NCI-H526 treated with DMSO at 0.1 percent for 48 hours (cell line): ENCODE data around the gene HS1BP3.

Experiments
- DNase-seq: peaks from one replicate; lab custom pipeline; 2025; lab: John Stamatoyannopoulos, UW

The HS1BP3 gene

DNA sequence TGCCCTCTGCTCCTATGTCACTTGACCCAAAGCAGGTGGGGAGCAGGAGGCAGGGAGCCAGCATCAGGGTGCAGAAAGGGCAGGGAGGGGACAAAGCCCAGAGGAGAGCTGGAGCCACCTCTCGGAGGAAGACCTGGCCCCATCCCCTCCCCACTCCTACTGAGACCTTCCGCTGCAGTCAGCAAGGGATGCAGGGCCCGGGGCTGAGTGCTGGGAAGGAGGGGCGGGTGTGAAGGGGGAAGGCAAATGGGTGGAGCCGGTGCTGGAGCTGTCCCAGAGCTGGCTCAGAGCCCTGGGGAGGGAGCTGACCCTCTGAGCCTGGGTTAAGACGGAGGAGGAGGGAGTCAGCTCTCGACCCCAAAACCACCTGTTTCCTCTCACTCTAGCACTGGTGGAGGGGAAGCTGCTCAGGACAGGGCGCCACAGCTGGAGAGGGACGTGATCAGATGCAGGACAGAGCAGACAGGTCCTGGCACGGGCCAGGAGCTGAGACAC lies 33.8 kb downstream of the HS1BP3 start:
- no peak for DNase-seq

DNA sequence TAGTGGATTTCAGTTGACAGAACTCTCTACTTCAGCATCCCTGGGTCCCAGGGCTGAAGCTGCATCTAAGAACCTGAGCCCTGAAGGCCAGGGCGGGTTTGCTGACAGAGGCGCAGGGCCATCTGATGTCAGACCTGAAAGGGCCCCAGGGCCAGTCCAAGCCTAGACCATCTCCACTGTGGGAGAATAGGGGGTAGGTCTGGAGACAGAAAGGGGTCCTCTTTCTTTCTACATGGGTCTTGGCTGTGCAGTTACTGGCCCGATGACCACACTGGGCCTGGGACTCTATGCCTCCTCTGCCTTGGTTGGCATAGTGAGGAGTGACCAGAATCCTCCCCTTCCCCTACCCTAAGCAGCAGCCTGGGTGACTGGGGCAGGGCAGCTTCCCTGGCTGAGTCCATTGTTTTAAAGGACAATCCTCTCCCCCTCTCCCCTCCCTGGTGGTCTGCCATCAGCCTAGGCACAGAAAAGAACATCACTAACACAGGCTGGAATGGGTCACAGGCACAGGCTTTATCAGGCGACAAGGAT lies 34.5 kb downstream of the HS1BP3 start:
- no peak for DNase-seq

DNA sequence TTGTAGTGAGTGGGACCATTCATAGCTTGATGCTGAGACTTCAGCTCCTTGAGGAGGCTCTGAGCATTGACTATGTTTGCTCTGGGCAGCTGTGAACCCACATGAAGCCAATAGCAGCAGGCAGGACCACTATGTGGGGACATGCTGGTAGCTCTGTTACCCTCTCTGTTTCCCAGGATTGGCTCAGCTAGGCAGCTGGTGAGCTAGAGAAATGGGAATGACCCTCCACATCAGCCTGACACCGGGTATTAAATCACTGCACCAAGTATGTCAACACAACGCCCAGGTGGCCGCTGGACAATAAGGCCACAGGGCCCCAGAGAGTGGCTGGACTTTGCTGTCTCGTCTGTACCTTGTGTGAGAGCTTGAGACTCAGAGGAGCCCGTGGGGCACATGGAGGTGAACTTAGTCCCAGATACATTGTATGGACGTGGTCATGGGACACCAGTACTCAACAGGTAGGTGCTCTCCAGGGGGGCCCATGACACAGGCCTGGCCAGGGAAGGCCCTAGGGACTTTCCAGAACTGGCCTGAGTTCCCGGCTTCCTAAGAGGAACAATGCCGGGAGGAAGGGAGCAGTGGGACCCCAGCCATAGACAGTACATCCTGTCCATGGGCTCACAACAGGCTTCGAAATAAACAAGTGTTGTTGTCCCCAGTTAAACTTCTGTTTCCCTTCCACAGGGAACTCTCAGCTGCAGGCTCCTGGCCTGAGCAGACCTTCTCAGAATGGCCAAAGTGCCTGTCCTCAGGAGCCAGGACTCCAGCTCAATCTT lies 35.2 kb downstream of the HS1BP3 start:
- DNase-seq = no peak

DNA sequence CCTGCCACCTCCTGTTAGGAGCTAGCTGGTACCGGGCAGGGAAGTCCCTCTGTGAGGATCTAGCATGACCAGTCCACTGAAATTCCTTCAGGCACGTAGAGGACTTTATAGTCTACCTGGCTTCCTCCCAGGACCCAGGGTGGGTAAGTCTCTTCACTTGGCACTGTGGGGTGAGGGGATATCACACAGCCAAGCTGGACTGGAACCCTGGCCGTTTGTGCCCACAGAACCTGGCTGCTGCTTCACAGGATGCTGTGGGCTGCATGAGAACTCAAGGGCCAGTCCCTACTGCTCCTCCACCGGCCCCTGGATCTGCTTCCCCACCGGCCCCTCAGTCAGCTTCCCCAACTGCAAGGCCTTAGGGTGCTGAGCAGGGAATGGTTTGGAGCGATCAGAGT lies 35.8 kb downstream of the HS1BP3 start:
- no peak for DNase-seq

DNA sequence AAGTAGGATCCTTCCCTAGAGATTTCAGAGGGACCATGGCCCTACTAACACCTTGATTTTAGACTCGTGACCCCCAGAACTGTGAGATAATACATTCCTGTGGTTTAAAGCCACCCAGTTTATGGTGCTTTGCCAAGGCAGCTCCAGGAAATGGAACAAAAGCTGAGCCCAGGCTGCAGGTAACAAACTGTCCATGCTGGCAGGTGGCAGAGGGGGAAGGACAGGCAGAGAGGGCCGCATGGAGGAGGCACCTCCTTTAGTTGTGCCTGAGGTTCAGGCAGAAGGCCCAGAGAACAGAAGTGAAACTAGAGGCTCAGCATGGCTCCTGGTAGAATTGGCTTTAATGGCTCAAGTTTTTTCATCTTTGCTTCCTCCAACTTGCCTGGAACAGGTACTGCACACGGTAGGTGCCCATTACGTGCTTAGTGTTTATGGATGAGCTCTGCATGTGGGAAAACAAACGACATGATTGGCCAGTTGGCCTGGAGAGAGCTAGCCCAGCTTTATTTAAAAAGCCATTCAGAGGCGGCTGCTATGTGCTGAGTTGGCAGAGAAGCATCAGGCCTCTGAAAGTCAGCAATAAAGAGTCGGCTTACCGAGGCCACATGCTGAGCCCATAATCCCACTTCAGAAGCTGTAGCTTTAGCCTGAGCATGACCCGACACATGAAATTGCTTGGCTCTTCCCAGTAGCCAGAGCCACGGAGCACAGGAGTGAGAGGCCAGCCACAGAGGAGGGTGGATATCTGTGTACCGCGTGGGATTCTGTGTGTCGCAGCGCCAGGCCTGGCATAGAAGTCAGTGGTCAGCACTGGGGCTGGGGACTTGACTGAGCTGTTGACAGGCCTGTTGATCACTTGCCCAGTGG lies 36.5 kb downstream of the HS1BP3 start:
- DNase-seq = no peak

DNA sequence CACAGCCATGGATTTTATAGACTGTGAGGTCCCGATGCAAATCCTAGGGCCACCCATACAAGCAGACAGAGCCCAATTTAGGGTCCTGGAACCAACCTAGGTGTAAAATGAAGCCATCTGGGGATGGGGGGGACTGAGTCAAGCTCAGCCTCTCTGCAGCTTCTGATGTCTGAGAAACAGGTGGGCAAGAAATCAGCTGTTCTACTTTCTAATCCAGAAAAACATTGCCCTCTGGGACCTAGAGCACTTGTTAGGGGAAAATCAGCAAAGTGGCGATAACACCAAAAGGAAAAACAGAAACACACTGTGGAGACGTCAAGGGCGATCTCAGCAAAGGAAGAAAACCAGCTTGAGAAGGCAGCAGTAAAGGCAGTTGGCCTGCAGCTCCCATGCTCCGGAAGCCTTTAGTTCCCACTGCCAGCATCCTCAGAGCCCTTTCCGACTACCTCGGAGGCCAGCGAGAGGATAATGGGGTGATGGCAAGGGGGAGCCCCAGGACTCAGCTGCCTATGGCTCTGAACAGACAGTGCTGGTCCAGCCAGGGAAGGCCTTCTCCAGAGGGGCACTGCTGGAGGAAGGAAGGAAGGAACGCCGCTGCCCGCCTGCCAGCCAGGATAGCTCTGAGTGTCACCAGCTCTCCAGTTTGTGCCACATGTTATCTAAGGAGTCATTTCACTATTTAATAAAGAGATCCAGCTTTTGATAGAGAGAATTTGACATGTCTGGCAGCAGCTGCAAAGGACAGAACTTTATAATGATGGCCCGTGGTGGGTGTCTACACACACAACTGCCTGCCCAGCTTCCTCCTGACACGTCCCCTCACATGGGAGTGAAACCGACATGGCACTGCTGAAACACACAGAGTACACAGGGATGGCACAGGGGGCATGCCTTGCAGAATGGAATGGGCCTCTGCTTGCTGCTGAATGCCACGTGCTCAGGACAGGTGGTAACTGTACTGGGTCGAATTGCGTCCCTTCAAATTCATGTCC lies 37.7 kb downstream of the HS1BP3 start:
- no peak for DNase-seq

DNA sequence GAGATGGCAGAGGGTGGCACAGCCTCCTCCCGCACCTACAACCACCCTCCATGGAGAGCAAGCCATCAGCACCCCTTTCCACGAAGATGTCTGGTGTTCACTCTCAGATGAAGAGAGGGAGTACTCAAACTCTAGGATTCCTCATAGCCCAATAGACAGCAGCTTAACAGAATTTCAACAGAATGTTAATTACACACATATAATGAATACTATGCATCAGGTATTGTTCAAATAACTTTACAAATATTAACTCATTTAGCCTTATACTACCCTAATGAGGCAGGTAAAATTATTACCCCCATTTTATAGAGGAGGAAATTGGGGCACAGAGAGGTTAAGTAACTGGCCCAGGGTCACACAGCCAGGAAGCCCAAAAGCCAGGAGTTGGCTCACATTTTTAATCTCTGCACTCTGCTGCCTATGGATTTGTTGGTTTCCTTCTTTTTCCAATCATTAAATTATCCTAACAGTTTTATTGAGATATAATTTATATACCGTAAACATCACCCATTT lies 39.0 kb downstream of the HS1BP3 start:
- no peak for DNase-seq

DNA sequence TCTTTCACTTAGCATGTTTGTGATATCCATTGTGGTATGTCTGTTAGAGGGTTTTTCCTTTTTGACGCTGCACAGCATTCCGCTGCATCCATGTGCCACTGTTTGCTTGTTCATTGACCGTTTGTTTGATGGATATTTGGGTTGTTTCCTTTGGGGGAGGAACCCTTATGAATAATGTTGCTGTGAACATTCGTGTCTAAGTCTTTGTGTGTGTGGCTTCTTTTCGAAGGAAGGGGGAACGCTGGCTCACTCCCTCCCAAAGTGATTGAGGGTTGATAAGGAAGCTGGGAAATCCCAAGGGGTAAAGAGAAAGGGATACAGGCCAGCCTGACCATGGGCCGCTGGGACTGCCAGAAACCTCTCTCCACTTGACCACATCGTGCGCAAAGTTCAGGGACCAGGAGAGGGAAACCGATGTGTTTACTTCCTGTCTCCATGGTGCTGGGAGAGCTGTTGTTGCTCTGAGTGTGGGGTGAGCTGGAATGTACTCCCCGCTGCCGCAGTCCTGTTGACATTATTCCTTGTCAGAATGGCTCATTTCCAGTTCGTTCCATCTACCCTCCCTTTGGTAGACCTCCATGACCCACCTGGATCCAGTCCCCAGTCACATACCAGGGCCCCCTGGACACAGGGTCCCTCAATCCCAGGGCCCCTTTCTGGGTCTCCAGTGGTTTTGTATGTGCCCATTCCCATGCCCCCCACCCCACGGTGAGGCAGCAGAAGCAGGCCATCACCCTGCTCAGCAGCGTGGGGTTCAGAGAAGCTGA lies 39.6 kb downstream of the HS1BP3 start:
- no peak for DNase-seq

DNA sequence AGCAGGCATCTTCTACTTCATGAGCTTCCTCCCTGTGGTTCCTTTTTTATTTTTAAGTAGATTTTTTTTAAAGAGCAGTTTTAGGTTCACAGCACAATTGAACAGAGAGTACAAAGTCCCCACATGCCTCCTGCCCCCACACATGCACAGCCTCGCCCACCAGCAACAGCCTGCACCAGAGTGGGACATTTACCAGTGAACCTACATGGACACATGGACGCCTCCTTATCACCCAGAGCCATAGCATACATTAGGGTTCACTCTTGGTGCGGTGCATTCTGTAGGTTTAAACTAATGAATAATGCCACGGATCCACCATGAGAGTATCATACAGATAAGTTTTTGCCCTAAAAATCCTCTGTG lies 40.9 kb downstream of the HS1BP3 start:
- DNase-seq = no peak

DNA sequence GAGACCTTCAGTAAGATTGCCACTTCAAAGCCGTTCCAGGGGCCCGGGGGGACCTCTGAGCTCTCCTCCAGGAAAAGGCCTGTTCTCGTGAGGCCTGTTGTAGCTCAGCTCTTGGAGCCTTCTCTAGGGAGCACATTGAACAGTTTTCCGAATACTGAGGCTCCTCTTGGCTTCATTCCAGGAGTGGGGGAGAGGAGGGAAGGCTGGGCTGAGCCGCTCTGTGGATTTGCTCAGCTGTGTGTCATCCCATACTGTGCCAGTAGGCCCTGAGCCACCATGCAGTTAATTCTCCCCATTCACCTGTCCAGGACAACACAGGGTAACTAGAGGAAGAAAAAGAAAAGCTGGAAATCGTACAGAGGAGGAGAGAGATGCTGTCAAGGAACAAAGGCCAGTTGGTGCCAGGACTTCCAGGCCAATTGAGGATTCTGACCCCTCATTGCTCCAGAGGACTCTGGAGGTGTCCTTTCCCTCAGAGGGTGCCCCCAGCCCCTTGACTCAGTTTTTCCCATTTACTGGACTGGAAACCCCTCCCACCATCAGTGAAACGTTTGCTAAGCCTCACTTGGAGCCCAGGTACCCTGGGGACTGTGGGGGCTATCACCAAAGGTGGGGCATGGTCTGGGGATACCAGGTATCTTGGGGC lies 41.4 kb downstream of the HS1BP3 start:
- DNase-seq = no peak

DNA sequence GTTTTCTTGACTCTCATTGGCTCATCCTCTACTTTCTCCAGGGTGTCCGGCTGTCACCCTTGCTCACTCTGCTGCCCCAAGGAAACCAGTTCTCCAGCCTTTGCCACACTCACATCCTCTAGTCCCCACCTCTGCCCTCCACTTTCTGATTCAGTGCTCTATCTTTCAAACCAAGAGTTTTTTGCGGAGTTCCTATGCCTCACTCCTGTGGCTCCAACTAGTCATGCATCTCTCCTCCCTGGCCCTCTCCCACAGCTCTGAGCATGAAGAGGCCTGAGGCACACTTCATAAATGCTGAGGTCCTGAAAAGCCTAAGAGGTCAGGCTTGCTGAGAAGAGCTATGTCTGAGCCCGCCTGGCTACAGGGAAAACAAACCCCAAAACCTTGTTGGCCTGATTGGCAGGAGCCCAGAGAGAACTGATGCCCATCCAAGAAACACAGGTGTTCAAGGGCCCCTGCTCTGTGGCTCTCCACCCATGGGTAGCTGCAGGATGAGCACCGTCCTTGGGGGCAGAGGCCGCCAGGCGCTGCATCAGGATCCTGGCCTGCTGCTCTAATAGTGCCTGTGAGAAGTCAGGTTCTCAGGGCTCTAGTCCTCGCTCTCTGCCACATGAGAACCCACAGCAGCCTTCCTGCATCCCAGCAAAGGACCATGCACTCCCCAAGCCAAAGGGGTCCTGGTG lies 42.1 kb downstream of the HS1BP3 start:
- DNase-seq = no peak

DNA sequence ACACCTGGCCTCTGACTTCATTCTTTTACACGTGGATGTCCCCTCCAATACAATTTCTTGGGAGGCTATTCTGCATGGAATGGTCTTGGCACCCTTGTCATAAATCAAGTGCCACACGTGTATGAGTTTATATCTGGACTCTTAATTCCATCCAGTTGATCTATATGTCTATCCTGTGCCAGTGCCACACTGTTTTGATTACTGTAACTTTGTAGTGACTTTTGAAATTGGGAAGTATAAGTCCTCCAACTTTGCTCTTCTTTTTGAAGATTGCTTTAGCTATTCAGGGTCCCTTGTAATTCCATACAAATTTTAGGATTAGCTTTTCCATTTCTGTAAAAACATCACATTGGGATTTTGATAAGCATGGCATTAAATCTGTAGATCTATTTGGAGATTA lies 43.5 kb downstream of the HS1BP3 start:
- no peak for DNase-seq

DNA sequence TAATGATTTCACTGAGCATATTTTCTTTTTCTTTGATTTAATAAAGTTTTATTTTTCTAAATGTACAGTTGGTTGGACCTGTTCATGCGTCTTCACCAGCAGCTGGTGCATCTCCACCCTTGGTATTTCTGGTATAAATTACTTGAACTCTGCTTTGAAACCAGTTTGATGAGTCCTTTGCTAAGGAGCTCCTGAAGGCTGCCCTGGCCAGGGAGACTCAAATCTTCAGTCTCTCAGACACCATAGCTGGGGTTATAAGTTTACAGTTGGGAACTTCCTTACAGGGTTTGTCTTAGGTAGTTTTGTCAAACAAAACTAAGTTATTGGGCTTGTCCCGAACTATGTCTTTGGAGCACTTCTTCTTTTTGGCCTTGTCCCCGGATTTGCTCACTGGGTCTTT lies 44.7 kb downstream of the HS1BP3 start:
- DNase-seq = no peak

DNA sequence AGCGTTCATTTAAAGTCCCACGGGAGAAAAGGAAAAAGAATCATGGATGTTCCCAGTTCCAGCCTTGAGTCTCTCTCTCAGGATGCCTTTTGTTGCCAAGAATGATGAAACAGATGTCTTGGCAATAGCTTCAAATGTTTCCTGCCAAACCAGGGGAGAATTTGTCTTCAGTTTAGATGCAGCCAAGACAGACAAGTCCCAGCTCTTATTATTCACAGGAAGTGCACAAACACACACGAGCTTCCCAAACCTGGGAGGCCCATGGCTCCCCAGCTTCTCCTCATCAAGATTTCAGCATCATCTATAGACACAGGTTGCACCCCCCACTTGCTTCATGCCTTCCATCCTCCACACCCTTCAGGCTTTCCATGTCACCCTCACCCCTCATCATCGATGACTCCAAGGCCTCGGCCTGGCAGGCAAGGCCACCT lies 45.9 kb downstream of the HS1BP3 start:
- DNase-seq = no peak

DNA sequence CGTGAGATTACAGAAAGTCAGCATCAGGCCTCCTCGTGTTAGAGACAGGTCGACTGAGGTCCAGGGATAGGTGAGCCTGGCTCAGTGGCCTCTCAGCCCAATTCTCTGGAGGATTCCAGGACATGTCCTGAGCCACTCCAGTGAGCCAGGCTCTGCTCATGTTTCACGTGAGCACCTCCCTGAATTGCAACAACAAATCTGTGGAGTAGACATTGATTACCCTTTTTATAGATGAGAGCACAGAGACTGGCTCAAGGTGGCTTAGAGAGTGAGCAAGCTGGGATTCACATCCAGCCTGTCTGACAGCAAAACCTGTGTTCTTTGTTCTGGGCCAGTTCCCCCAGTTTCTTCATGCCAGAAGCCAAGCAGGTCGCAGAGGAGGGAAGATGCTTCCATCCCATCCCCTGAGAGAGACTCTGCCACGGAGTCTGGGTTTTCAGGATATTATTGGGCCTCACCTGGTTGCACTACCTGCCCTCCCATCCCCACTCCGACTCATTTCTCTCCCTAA lies 46.4 kb downstream of the HS1BP3 start:
- DNase-seq = no peak

DNA sequence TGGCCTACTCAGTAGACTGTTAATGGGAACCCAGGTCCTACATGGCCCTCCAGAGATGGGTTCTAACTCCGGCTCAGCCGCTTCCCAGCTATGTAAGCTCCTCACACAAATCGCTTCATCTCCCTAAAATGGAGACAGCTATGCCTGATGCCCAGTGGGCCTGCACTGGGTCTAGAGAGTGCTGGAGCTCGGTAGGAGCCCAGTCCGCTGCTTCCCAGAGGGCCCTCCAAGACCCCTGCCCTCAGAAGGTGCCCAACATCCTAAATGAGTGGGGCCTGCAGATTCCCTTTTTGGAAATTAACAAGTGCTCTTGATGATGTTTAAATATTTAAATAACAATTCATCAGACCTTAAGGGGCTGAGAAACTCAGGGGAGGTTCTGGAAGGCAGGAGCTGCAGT lies 47.1 kb downstream of the HS1BP3 start:
- no peak for DNase-seq

DNA sequence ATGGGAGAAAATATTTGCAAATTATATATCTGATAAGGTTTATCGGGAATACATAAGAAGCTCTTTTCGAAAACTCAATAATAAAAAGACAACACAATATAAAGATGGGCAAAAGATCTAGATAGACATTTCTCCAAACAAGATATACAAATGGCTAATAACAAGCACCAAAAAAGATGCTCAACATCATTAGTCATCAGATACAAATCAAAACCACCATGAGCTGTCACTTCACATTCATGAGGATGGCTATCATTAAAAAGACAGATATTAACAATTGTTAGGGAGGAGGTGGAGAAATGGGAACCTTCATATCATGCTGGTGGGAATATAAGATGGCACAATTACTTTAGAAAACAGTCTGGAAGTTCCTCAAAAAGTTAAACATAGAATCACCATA lies 48.1 kb downstream of the HS1BP3 start:
- DNase-seq = no peak

DNA sequence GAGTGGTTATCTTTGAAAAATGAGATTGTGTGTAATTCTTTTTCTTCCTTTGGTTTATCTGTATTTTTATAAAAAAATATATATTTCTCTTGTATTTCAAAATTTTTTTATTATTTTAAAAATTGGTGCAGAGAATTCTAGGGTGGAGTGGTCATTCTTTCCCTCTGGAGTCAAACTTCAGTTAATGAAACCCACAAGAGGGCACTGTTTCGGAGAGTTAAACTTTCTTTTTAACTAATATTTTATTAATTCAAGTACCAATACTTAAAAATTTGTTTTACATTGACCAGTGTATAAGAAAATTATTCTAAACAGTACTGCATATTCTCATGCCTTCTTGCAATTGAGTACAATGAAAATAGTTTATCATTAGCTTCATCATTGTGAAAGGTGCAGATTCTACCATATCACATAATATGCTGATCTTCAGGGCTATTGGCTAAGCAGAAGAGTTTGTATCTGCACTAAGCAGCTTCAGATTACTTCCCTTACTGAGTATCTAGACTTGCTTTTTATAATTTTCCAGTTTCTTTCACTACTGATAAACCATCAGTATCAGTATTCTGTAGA lies 50.1 kb downstream of the HS1BP3 start:
- no peak for DNase-seq

DNA sequence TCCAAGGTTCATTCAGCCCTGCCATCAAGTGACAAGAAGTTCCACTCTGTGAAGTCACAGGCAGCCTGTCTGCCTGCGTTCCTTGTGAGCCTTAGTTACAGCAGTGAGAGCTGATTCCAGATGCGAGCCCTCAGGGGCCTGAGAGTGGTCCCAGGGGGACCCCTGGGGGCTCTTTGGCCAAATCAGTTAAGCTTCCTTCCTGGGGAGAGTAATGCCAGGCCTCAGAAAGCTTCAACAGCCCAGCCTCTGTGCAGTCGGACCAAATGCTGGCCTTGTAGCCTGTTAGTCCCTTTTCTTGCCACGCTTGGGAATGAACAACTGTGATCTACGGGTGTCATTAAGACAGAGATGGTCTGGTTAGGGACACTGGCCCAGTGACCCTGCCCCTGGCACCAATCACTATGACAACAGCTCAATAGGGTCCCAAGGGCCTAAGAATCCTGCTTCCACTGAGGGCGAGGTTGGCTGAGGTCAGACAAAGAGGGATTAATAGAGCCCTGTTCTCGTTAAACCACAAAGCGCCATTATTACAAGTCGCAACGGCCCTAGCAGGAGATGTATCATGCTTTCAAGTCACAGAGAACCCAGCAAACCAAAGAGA lies 50.9 kb downstream of the HS1BP3 start:
- DNase-seq = no peak
